ENCODE results near the gene PPP1CA. TPM values are rescaled to one million over a fixed set of nuclear protein-coding genes. Genes with fewer than 3 reads are reported as not detected.

Gene PPP1CA
- polyA plus RNA-seq, 2 of the 4 experiments (the other 2 are of a cell fraction) = 174 to 208 TPM

DNA sequence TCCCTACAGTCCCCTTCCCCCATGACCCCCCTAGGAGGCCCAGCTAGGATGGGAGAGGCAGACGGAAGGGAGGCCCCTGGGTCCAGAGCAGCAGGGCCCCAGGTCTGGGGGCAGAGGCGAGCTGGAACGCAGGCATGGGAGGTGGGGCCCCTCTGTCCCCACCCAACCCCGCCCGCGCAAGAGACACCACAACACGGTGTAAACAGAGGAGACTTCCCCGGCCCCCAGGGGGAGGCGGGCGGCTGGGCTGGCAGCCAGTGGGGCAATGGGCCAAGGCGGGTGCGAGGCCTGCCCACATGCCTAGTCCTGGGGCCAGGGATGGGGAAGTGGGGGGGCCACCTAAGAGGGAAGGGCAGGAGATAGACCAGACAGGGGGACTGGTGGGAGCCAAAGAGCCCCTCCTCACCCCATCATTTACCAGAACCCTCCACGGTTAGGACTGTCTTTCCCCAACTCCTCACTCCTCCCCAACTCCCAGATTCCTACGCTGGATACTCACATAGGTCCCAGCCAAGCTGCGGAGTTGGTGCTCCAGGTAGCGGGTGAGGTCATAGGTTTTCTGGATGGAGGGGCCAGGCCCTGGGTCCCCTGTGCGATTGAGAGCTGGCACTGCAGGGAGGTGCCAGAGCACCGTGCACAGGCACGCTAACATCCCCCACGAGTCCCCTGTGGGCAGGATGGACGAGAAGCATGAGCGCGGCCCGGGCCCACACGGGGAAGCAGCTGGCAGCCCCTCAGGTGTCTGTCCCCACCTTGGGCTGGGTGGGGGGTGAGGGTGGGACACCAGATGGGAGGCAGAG, 34.5 kb downstream of the PPP1CA start:
- ATAC-seq = peak in 1 of 2 experiments; percentile 5; a peak in 3 of 6 replicates
- peak overlapping the region; percentile 95 for H3K4me2 ChIP-seq
- H3K27ac ChIP-seq = peak overlapping the region; percentile 95 to 100
- TF ChIP-seq POLR2AphosphoS2 (conservative IDR thresholded peaks at IDR 0.05; ENCODE audit: low read length) (peak; percentile 9; the same call in 1 of the 2 replicates), EHMT2 (IDR thresholded peaks at IDR 0.05; ENCODE audit: low read depth) (no peak), JUN (IDR thresholded peaks at IDR 0.05) (0 out of 5 replicates have a peak, but pooled peaks of 1 of the 2 experiments have one; percentile 18), HOXB5 (CRISPR knock-in tag; IDR thresholded peaks at IDR 0.05) (no peak), RNF2 (IDR thresholded peaks at IDR 0.05; ENCODE audit: borderline replicate concordance, low read depth) (no peak)
- TF ChIP-seq, protein P1, sequence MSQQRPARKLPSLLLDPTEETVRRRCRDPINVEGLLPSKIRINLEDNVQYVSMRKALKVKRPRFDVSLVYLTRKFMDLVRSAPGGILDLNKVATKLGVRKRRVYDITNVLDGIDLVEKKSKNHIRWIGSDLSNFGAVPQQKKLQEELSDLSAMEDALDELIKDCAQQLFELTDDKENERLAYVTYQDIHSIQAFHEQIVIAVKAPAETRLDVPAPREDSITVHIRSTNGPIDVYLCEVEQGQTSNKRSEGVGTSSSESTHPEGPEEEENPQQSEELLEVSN (IDR thresholded peaks at IDR 0.05; ENCODE audit: borderline replicate concordance, low read depth) = peak; percentile 68; the same call in 1 of the 2 replicates
- TF ChIP-seq, protein P2, sequence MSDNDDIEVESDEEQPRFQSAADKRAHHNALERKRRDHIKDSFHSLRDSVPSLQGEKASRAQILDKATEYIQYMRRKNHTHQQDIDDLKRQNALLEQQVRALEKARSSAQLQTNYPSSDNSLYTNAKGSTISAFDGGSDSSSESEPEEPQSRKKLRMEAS (IDR thresholded peaks at IDR 0.05) = peak; percentile 75
- no peak overlapping the region for H3K4me3 ChIP-seq
- H3K9me3 ChIP-seq = no peaks in the 10 kb centered on the region
- ChIA-PET CTCF (interaction anchor here (4.5 to 46.2 kb wide), 3 partner anchors 9 to 21 kb away, joined by 23 to 1913 read pairs (median 1913); partner anchors contain the start of genes CLCF1, POLD4, PPP1CA and RAD9A), POLR2A (interaction anchor here (0.8 to 1.5 kb wide), 2 partner anchors 13 to 14 kb away, joined by 3 to 4 read pairs; partner anchors contain the start of gene POLD4)
- no peak for FAIRE-seq
- no peak for DNase-seq (ENCODE audit: low read depth in 1 of 2, low spot score in 1 of 2)
- 64% methylated on average over 8 of the region's 25 CpGs for WGBS (ENCODE audit: missing lambda C conversion rate)
- H3K4me1 ChIP-seq = peaks cover 87% of the 10 kb centered on the region

DNA sequence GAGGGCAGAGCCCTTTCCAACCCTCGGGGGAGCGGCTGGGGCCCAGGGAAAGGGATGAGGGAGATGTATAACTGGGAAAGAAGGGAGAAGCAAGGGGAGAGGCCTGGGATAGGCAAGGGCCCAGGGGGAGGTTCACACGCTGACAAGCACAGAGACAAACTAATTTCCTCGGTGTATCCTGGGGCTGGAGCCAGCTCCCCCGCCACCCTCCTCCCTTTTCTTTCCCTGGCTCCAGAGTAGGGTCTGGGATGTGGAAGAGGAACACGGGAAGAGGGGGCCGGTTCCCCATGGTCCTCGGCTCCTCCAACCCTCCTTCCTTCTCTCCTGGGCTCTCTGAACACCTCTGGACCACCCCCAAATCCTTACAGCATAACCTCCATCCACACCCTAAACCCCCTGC, 35.1 kb downstream of the PPP1CA start:
- ATAC-seq (peak in 1 of 2 experiments; percentile 2; a peak in 2 of 6 replicates), DNase-seq (ENCODE audit: low read depth in 1 of 2, low spot score in 1 of 2) (no peak), FAIRE-seq (no peak)
- peak overlapping the region; percentile 95 for H3K4me2 ChIP-seq
- TF ChIP-seq KDM1A (IDR thresholded peaks at IDR 0.05; ENCODE audit: low read depth) (no peak), MAZ (IDR thresholded peaks at IDR 0.05; ENCODE audit: borderline replicate concordance, low read depth, low read length) (no peak), NPAS2 (CRISPR knock-in tag; IDR thresholded peaks at IDR 0.05; ENCODE audit: borderline replicate concordance) (no peak), ZC3H11A (IDR thresholded peaks at IDR 0.05) (no peak), FOSL2 (IDR thresholded peaks at IDR 0.05) (no peak), FOSL2 (CRISPR knock-in tag; IDR thresholded peaks at IDR 0.05) (no peak), RFX5 (IDR thresholded peaks at IDR 0.05) (no peak), ZSCAN20 (CRISPR knock-in tag; IDR thresholded peaks at IDR 0.05) (no peak), SREBF2 (IDR thresholded peaks at IDR 0.05) (no peak), SMC3 (IDR thresholded peaks at IDR 0.05) (no peak), ZNF302 (CRISPR knock-in tag; IDR thresholded peaks at IDR 0.05) (no peak), GATA3 (IDR thresholded peaks at IDR 0.05; ENCODE audit: borderline replicate concordance) (no peak), NR3C1 (IDR thresholded peaks at IDR 0.05) (no peak)
- TF ChIP-seq, protein P3, sequence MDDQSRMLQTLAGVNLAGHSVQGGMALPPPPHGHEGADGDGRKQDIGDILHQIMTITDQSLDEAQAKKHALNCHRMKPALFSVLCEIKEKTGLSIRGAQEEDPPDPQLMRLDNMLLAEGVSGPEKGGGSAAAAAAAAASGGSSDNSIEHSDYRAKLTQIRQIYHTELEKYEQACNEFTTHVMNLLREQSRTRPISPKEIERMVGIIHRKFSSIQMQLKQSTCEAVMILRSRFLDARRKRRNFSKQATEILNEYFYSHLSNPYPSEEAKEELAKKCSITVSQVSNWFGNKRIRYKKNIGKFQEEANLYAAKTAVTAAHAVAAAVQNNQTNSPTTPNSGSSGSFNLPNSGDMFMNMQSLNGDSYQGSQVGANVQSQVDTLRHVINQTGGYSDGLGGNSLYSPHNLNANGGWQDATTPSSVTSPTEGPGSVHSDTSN (IDR thresholded peaks at IDR 0.05) = no peak
- TF ChIP-seq, protein P4, sequence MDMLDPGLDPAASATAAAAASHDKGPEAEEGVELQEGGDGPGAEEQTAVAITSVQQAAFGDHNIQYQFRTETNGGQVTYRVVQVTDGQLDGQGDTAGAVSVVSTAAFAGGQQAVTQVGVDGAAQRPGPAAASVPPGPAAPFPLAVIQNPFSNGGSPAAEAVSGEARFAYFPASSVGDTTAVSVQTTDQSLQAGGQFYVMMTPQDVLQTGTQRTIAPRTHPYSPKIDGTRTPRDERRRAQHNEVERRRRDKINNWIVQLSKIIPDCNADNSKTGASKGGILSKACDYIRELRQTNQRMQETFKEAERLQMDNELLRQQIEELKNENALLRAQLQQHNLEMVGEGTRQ (IDR thresholded peaks at IDR 0.05) = no peak
- TF ChIP-seq, protein P1 (IDR thresholded peaks at IDR 0.05; ENCODE audit: borderline replicate concordance, low read depth) = no peak
- TF ChIP-seq, protein P5, sequence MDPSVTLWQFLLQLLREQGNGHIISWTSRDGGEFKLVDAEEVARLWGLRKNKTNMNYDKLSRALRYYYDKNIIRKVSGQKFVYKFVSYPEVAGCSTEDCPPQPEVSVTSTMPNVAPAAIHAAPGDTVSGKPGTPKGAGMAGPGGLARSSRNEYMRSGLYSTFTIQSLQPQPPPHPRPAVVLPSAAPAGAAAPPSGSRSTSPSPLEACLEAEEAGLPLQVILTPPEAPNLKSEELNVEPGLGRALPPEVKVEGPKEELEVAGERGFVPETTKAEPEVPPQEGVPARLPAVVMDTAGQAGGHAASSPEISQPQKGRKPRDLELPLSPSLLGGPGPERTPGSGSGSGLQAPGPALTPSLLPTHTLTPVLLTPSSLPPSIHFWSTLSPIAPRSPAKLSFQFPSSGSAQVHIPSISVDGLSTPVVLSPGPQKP (IDR thresholded peaks at IDR 0.05; ENCODE audit: low read depth, low read length) = no peak
- TF ChIP-seq, protein P6, sequence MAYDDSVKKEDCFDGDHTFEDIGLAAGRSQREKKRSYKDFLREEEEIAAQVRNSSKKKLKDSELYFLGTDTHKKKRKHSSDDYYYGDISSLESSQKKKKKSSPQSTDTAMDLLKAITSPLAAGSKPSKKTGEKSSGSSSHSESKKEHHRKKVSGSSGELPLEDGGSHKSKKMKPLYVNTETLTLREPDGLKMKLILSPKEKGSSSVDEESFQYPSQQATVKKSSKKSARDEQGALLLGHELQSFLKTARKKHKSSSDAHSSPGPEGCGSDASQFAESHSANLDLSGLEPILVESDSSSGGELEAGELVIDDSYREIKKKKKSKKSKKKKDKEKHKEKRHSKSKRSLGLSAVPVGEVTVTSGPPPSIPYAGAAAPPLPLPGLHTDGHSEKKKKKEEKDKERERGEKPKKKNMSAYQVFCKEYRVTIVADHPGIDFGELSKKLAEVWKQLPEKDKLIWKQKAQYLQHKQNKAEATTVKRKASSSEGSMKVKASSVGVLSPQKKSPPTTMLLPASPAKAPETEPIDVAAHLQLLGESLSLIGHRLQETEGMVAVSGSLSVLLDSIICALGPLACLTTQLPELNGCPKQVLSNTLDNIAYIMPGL (CRISPR knock-in tag; IDR thresholded peaks at IDR 0.05; ENCODE audit: borderline replicate concordance) = no peak
- ChIA-PET POLR2A (no interaction called here), CTCF (interaction anchor here (20.0 to 46.2 kb wide), 2 partner anchors 8 to 16 kb away, joined by 1913 read pairs; partner anchors contain the start of genes CLCF1, POLD4, PPP1CA and RAD9A)
- no peak overlapping the region for H3K4me3 ChIP-seq
- no peaks in the 10 kb centered on the region for H3K9me3 ChIP-seq
- H3K4me1 ChIP-seq = peaks cover 86% of the 10 kb centered on the region
- 69% methylated on average over 8 of the region's 8 CpGs for WGBS (ENCODE audit: missing lambda C conversion rate)
- H3K27ac ChIP-seq = peak overlapping the region; percentile 95 to 100
